Measurements from ENCODE around the gene CCP110.

DNA sequence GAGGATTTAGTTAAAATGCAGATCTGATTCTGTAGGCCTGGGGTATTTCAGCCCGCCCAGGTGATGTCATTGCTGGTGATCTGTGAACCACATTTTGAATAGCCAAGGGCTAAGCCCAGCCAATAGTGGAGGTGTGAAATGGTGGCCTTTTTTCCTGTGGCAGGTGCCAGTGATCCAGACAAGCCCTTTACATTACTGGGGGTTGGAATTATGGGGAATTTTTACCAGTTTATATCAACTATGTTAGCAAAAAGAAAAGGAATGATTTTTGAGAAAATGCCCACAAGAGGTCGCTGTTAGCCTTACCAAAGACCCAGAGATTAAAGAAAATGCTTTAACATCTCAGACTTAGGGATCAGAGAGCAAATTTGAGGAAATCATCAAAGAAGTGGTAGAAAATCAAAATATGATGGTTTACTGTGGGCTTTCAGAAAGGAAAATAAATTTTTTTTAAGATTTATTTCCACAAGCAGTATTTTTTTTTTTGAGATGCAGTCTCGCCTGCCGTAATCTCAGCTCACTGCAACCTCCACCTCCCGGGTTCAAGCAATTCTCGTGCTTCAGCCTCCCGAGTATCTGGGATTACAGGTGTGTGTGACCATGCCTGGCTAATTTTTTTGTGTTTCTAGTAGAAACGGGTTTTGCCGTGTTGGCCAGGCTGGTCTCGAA is 35.6 kb downstream of the CCP110 start:
- no peak for TF ChIP-seq POLR2A (IDR thresholded peaks at IDR 0.05)
- TF ChIP-seq, protein P1, sequence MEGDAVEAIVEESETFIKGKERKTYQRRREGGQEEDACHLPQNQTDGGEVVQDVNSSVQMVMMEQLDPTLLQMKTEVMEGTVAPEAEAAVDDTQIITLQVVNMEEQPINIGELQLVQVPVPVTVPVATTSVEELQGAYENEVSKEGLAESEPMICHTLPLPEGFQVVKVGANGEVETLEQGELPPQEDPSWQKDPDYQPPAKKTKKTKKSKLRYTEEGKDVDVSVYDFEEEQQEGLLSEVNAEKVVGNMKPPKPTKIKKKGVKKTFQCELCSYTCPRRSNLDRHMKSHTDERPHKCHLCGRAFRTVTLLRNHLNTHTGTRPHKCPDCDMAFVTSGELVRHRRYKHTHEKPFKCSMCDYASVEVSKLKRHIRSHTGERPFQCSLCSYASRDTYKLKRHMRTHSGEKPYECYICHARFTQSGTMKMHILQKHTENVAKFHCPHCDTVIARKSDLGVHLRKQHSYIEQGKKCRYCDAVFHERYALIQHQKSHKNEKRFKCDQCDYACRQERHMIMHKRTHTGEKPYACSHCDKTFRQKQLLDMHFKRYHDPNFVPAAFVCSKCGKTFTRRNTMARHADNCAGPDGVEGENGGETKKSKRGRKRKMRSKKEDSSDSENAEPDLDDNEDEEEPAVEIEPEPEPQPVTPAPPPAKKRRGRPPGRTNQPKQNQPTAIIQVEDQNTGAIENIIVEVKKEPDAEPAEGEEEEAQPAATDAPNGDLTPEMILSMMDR (IDR thresholded peaks at IDR 0.05): peak; percentile 47 to 66 (median 59)
